WTC11 (cell line): ENCODE measurements around the gene WWOX. TPM values are rescaled to one million over a fixed set of nuclear protein-coding genes. Genes with fewer than 3 reads are reported as not detected.

Experiments used
- ATAC-seq: fragments of 200-7000 bp; cut with Tn5 transposase; 2 replicates; pipeline ENCODE4 v1.10.0; 2021; ENCODE audit warnings: mild to moderate bottlenecking, moderate library complexity
- CTCF ChIA-PET: fragments of 300-600 bp; sonication (Branson Sonifier 250); formaldehyde crosslinking; loops from one replicate; lab custom pipeline; 2021; ENCODE audit warnings: antibody characterized with exemption; lab: Charles Lee
- POLR2A ChIA-PET: fragments of 350-600 bp; sonication (Branson Sonifier 250); formaldehyde crosslinking; loops from one replicate; lab custom pipeline; 2021; ENCODE audit warnings: antibody characterized with exemption; lab: Charles Lee
- DNase-seq: peaks from one replicate; pipeline ENCODE4 v3.0.0; 2021; ENCODE audit warnings: low spot score
- H3K27ac Mint-ChIP-seq: 2 replicates; pipeline ENCODE4 v1.8.0; 2021; ENCODE audit warnings: mixed read lengths
- H3K27me3 Mint-ChIP-seq: 2 replicates; pipeline ENCODE4 v1.8.0; 2021; ENCODE audit warnings: low read depth, mild to moderate bottlenecking, moderate library complexity, mixed read lengths
- H3K36me3 Mint-ChIP-seq: 2 replicates; pipeline ENCODE4 v1.8.0; 2021; ENCODE audit warnings: mixed read lengths
- H3K4me1 Mint-ChIP-seq: 2 replicates; pipeline ENCODE4 v1.8.0; 2022; ENCODE audit warnings: mixed read lengths
- H3K4me3 Mint-ChIP-seq: 2 replicates; pipeline ENCODE4 v1.8.0; 2021; ENCODE audit warnings: mild to moderate bottlenecking, moderate library complexity, mixed read lengths
- H3K9me3 Mint-ChIP-seq: 2 replicates; pipeline ENCODE4 v1.8.0; 2021; ENCODE audit warnings: mixed read lengths
- CTCF ChIP-seq: fragments of 200-600 bp; IDR thresholded peaks from 2 replicates; pipeline ENCODE4 v1.8.0; 2022; ENCODE audit warnings: antibody characterized with exemption
- E2F5 ChIP-seq: sonication (generic); formaldehyde crosslinking; IDR thresholded peaks from 2 replicates; pipeline ENCODE4 v1.8.1; 2022; ENCODE audit warnings: mild to moderate bottlenecking, moderate library complexity, missing genetic modification reagents
- ESRRA ChIP-seq: sonication (generic); formaldehyde crosslinking; IDR thresholded peaks from 2 replicates; pipeline ENCODE4 v1.8.1; 2022; ENCODE audit warnings: mild to moderate bottlenecking, missing genetic modification reagents, borderline replicate concordance
- GABPB1 ChIP-seq: sonication (generic); formaldehyde crosslinking; IDR thresholded peaks from 2 replicates; pipeline ENCODE4 v1.8.1; 2023; ENCODE audit warnings: mild to moderate bottlenecking, missing genetic modification reagents
- MYBL2 ChIP-seq: sonication (generic); formaldehyde crosslinking; IDR thresholded peaks from 2 replicates; pipeline ENCODE4 v1.8.1; 2023; ENCODE audit warnings: mild to moderate bottlenecking, moderate library complexity, missing genetic modification reagents
- NFYB ChIP-seq: sonication (generic); formaldehyde crosslinking; conservative IDR thresholded peaks from 2 replicates; pipeline ENCODE4 v1.8.0; 2022; ENCODE audit warnings: low read depth, missing genetic modification reagents
- ZBTB43 ChIP-seq: sonication (generic); formaldehyde crosslinking; IDR thresholded peaks from 2 replicates; pipeline ENCODE4 v1.8.1; 2023; ENCODE audit warnings: mild to moderate bottlenecking, missing genetic modification reagents
- ZNF219 ChIP-seq: sonication (generic); formaldehyde crosslinking; IDR thresholded peaks from 2 replicates; pipeline ENCODE4 v1.8.0; 2023; ENCODE audit warnings: missing genetic modification reagents, mild to moderate bottlenecking, borderline replicate concordance
- ZNF416 ChIP-seq: fragments of 250-450 bp; sonication (Bioruptor Pico); IDR thresholded peaks from 2 replicates; pipeline ENCODE4 v1.9.0; 2021; ENCODE audit warnings: mild to moderate bottlenecking, inconsistent platforms
- ZNF671 ChIP-seq: fragments of 250-450 bp; sonication (Bioruptor Pico); IDR thresholded peaks from 2 replicates; pipeline ENCODE4 v1.8.0; 2021; ENCODE audit warnings: mild to moderate bottlenecking
- total RNA-seq: library from RNA; stranded (reverse); gene quantifications from 3 replicates; pipeline ENCODE4 v1.2.3, GENCODE V29; 2021
- TF ChIP-seq, protein P1 (sequence below): sonication (generic); formaldehyde crosslinking; IDR thresholded peaks from 2 replicates; pipeline ENCODE4 v1.8.1; 2023; ENCODE audit warnings: mild to moderate bottlenecking, missing genetic modification reagents, moderate library complexity
- TF ChIP-seq, protein P2 (sequence below): fragments of 250-450 bp; sonication (Bioruptor Pico); IDR thresholded peaks from 2 replicates; pipeline ENCODE4 v1.9.0; 2021; ENCODE audit warnings: mild to moderate bottlenecking

The WWOX gene
- total RNA-seq, 1 experiment from 2014 or later, result 15.7 TPM

DNA sequence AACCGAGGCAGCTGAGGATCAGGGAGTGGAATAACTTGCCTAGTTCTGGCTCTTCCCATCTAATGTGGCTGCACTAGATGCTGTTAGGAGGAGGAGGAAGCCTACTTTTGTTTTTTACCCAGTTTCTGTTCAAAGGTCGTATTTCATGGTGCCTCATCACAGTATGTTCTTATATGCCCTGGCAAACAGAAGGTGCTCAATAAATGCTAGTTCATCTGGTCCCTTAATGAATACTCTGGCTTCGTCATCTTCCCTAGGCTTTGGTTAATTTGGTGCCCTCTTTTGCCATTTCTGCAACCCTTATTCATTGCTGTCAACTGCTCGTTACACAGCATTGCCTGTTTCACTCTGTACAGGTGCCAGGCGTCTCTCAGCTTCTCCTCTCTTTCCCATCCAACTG, 151.7 kb downstream of the WWOX start:
- ChIA-PET CTCF (no interaction called here), POLR2A (no interaction called here)
- Mint-ChIP-seq H3K4me3 (no peak overlapping the region), H3K36me3 (no peaks in the 10 kb centered on the region), H3K27ac (no peak overlapping the region), H3K9me3 (no peaks in the 10 kb centered on the region; the same call in 1 of the 2 replicates), H3K4me1 (peaks cover 15% of the 10 kb centered on the region), H3K27me3 (no peaks in the 10 kb centered on the region)
- no peak for ATAC-seq
- no peak for DNase-seq
- TF ChIP-seq, protein P1, sequence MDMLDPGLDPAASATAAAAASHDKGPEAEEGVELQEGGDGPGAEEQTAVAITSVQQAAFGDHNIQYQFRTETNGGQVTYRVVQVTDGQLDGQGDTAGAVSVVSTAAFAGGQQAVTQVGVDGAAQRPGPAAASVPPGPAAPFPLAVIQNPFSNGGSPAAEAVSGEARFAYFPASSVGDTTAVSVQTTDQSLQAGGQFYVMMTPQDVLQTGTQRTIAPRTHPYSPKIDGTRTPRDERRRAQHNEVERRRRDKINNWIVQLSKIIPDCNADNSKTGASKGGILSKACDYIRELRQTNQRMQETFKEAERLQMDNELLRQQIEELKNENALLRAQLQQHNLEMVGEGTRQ (CRISPR knock-in tag), result no peak
- TF ChIP-seq NFYB (CRISPR knock-in tag), result no peak
- TF ChIP-seq ZNF219, result no peak
- no peak for TF ChIP-seq CTCF
- no peak for TF ChIP-seq ZNF671

DNA sequence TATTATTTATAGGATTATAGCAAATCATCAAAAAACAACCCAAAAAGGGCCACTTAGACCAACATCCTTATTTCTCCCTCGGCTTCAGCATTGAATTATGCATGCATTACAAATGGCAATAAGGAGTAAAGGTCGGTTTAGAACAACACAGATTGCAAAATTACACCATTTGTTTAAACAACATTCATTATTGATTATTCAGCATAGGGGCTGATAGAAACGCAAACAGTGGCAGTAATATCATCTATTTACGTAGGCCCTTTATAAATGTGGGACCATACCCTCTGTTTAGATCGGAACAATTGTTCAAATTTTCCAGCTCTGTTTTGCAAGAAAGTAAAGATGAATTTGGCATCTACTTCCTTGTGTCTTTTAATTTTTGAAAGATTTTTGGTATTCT, 153.3 kb downstream of the WWOX start:
- ChIA-PET POLR2A (no interaction called here), CTCF (interaction anchor here (1.3 kb wide), 1 partner anchor 184 kb away, joined by 3 read pairs; no protein-coding TSS in a partner anchor)
- peaks cover 23% of the 10 kb centered on the region for H3K4me1 Mint-ChIP-seq
- no peaks in the 10 kb centered on the region; the same call in 1 of the 2 replicates for H3K9me3 Mint-ChIP-seq
- TF ChIP-seq ZBTB43 (CRISPR knock-in tag) (no peak), GABPB1 (peak; percentile 72)
- no peaks in the 10 kb centered on the region for H3K27me3 Mint-ChIP-seq
- no peak overlapping the region for H3K4me3 Mint-ChIP-seq
- H3K27ac Mint-ChIP-seq, result no peak overlapping the region
- DNase-seq (no peak), ATAC-seq (no peak)
- no peaks in the 10 kb centered on the region for H3K36me3 Mint-ChIP-seq

DNA sequence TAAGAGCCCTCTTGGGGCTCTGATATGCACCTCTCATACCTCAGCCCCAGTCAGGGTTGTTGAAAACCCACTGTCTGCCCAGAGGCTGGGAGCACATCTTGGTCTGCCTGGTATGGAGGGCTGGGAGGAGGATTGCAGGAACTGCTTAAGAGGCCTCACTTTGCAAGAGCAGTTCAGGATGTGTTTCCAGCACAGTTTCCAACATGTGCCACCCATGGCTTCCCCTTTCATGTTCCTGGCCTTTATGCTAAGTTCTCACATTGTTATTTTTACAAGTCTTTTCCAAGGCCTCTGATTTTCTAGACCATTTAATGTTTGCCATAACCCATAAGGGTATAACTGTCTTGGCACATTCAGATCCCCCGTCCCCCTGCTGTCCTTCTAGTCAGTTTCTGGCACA, 155.4 kb downstream of the WWOX start:
- peaks cover 26% of the 10 kb centered on the region for H3K4me1 Mint-ChIP-seq
- no peaks in the 10 kb centered on the region for H3K9me3 Mint-ChIP-seq
- no peak overlapping the region for H3K4me3 Mint-ChIP-seq
- H3K27me3 Mint-ChIP-seq, result no peaks in the 10 kb centered on the region
- TF ChIP-seq ESRRA (CRISPR knock-in tag) (no peak), ZNF416 (CRISPR knock-in tag) (no peak), MYBL2 (CRISPR knock-in tag) (no peak), E2F5 (CRISPR knock-in tag) (no peak)
- TF ChIP-seq, protein P2, sequence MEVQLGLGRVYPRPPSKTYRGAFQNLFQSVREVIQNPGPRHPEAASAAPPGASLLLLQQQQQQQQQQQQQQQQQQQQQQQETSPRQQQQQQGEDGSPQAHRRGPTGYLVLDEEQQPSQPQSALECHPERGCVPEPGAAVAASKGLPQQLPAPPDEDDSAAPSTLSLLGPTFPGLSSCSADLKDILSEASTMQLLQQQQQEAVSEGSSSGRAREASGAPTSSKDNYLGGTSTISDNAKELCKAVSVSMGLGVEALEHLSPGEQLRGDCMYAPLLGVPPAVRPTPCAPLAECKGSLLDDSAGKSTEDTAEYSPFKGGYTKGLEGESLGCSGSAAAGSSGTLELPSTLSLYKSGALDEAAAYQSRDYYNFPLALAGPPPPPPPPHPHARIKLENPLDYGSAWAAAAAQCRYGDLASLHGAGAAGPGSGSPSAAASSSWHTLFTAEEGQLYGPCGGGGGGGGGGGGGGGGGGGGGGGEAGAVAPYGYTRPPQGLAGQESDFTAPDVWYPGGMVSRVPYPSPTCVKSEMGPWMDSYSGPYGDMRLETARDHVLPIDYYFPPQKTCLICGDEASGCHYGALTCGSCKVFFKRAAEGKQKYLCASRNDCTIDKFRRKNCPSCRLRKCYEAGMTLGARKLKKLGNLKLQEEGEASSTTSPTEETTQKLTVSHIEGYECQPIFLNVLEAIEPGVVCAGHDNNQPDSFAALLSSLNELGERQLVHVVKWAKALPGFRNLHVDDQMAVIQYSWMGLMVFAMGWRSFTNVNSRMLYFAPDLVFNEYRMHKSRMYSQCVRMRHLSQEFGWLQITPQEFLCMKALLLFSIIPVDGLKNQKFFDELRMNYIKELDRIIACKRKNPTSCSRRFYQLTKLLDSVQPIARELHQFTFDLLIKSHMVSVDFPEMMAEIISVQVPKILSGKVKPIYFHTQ (CRISPR knock-in tag), result no peak
- no peak for DNase-seq
- CTCF ChIA-PET, result no interaction called here
- no peak for ATAC-seq
- H3K27ac Mint-ChIP-seq, result no peak overlapping the region
- POLR2A ChIA-PET, result no interaction called here
- H3K36me3 Mint-ChIP-seq, result no peaks in the 10 kb centered on the region
